Right ventricle myocardium inferior (tissue), 1 donor: Measurements from ENCODE around the gene PSPC1. TPM values are rescaled to one million over a fixed set of nuclear protein-coding genes. Genes with fewer than 3 reads are reported as not detected.

Experiments
- ATAC-seq: fragments of 200-7000 bp; cut with Tn5 transposase; one replicate; pipeline ENCODE4 v1.9.1; 2020; ENCODE audit warnings: mild to moderate bottlenecking, moderate library complexity
- DNase-seq: peaks from one replicate; pipeline ENCODE4 v3.0.0; 2021; ENCODE audit errors: missing footprints
- intact Hi-C: fragments of 100-400 bp; cut with DNase I; formaldehyde crosslinking; loops from one replicate; pipeline ENCODE4 v1.11.0; 2022
- total RNA-seq: library from RNA; stranded (reverse); fragmentation: NEBNext Ultra II Directional; extraction: Animal tissue kit (Norgen Biotek cat#: 25700); gene quantifications from one replicate; pipeline ENCODE4 v1.2.1, GENCODE V29; 2021
- donor health status: DM: no; HTN: yes; CAD: no; lungs with severe emphysema.

Gene PSPC1
- total RNA-seq, 1 donor from 2014 or later, result 24.9 TPM

DNA sequence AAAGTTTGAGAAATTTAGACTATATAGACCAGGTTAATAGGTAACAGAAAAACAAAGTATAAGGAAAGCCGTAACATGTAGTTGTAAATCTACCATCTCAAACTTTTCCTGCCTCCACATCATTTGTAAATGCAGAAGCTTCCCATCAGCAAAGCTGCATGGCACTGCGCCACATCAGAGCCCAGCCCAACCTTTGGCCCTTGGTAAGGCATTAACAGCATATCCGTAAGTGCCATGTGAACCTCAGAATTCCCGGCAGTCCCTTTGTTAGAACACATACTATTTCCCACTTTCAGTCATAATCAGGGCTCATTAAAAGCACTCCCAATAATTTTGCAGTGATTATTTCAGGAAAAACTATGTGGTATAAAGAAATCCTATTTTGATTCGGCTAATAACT, 97.7 kb downstream of the PSPC1 start:
- intact Hi-C loops, result no loop called here
- no peak for ATAC-seq
- DNase-seq, result no peak

DNA sequence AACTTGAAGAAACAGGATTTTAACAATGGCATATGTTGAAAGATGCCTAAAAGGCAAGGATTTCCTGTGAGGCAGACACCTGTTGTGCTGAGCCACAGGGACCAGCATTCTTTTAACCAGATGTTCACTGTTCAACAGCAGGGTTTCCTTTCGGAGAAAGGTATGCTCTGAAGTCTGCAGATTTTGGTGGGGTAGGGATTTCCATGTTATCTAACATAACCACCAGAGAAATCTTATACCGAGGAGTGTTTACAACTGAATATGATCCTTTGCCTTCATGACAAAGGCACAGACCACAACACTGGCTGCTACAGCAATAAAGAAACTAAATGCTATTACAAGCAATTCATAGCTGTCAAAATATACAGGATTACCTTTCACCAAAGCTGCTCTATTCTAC, 101.2 kb downstream of the PSPC1 start:
- no peak for ATAC-seq
- intact Hi-C loops, result no loop called here
- DNase-seq, result no peak

DNA sequence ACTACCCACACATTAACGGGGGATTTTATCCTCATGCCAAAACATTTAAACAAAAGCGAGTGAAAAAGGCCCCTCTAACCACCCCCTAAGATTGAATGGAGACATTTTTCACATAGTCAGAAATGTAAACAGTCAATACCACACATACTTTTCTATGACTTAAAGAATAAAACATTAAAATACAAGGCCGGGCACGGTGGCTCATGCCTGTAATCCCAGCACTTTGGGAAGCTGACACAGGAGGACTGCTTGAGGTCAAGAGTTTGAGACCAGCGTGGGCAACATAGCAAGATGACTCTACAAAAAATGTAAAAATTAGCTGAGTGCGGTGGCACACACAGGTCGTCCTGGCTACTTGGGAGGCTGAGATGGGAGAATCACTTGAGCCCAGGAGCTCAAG, 102.0 kb downstream of the PSPC1 start:
- intact Hi-C loops, result no loop called here
- DNase-seq, result no peak
- no peak for ATAC-seq

DNA sequence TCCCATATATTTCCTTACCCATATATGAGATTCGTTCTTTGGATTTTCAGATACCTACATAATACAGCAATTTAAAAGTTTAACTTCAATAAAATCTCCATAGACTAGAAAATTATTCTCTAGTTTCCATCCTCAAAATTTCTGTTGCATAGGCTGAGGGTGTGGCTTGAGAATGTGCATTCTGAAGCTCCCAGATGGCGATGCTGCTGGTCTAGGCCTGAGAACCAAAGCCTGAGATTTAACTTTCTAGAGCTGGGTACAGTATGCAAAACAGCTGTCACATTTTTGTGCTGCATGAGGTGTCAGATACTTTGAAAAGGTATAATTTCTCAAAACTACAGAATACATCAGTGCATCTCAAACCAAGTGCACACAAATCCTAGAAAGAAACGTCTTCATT, 106.6 kb downstream of the PSPC1 start:
- DNase-seq (no peak), ATAC-seq (no peak)
- intact Hi-C loops, result no loop called here

DNA sequence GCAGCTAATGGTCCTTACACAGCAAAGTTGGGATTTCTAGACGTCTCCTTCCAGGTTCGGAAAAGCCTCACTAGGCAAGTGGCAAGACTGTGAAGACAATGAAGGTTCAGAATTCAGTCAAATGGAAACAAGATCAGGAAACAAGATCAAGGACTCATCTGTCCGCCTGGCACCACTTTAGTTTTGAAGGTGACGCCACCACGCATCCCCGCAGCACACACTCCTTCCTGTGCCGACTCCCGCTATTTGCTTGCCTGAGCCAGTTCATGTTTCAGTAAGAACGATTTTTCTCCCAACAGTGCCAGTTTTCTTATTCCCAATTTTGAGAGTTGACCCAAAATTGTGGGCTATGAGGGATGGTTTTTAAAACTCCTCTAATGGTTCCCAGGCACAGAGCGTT, 107.8 kb downstream of the PSPC1 start:
- no peak for DNase-seq
- ATAC-seq, result no peak
- intact Hi-C loops, result no loop called here

DNA sequence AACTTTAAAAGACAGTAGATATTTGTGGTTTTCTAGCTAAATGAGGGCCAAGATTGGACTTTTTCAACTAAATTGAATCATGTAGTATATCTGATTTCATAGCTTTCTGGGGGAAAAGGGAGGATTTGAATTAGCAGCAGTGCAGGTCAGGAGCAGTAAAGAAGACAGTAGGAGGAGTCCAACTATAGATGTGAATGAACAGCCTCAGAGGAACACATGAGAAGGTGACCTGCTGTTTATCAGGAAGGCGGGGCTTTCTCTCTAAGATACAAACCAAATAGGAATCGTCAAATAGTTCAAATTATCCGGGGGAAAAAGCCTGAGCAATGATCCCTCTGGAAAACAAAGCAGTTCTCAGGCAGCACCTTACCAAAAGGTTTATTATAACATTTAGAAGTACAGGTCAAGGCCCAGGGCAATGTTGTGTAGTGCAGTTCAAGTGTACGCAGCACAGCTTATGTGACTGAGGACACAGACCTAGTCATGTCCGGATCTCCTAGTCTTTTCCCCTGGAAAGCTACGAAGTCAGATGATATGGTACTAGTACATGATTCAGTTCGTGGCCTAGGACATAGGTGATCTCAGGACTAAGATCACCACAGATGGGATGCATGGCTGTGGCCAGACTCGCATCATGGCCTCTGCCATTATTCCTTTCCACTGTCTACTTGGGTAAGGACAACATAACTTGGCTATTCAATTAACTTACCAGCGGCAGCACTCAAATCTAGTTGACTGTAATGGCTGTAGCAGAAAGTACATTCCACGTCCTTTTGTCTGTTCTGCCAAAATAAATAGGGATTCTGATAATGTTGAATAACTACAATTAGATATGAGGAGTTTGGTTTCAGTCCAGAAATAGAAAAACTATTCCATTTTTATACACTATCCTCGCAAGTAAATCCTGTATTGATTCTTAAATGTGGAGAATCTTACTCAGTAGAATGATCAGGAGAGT, 109.0 kb downstream of the PSPC1 start:
- ATAC-seq (no peak), DNase-seq (no peak)
- intact Hi-C loops, result no loop called here

DNA sequence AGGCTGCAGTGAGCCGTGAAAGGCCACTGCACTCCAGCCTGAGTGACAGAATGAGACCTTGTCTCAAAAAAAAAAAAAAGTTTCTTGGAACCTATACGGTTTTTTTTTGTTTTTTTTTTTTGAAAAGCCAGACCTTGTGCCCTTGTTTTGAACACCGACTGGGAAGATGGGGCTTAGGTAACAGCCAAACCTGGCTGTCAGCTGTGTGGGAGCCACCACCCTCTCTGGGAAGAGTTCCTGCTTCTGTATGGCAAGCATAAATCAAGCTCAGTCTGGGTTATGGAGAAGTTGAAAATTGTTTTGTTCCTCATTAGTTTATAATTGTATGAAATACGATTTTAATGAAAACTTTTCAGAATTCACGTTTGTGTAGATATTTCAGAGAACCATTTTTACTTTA, 109.8 kb downstream of the PSPC1 start:
- no peak for ATAC-seq
- intact Hi-C loops, result no loop called here
- no peak for DNase-seq

DNA sequence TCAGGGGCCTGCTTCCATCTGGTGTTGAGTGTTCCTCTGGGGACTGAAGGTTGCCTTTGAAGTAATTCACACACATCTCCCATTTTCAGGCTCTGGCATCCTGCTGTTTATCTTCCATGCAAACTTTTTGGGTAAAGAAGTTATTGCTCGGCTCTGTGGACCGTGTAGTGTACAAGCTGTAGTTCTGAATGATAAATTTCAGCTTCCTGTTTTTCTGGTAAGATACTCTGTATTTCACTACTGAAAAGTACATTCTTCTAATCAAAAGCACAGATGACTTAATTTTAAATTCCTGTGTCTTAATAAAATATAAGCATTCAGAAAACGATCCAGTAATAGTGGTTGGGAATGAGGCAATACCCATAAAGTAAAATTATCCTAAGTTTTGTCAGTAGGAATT, 112.6 kb downstream of the PSPC1 start:
- ATAC-seq, result no peak
- intact Hi-C loops, result no loop called here
- DNase-seq, result no peak

DNA sequence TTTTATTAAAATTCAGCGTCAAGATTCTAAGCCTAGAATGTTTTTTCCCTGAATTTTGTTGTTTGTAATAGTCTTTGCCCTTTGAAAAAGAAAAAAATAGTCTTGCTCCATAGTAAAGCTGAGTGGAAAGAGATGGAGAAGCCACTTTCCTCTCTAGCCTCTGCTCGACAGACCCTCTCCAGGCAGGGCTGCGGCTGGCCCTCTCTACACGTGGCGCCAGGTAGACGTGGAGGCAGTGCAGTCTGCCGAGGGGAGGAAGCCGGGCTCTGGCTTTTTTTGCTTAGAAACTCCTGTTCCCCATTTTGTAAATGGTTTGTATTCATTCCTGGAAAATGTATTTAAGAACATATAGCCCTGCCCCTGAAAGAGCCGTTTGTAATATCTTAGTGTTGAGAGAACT, 114.0 kb downstream of the PSPC1 start:
- DNase-seq, result no peak
- intact Hi-C loops, result no loop called here
- ATAC-seq, result no peak

DNA sequence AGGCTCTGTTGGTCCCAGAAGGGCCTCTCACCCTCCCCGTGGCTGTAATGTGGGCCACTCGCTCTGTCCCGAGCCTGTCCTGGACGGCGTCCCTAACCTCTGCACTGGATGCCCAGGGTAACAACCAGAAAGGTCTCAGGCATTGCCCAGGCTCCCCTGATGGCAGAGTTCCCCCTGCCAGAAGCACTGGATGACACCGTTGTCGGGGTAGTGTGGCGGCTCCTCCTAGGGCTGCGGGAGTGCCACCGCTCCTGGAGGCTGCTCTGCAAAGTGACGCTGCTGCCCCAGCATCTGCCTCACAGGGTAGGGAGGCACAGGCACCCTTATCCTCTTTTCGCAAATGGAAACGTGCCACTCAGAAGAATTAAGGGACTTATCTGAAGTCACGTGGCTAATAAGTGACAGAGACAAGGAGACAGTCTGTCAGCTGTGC, 117.3 kb downstream of the PSPC1 start:
- no peak for DNase-seq
- ATAC-seq, result peak; percentile 72
- intact Hi-C loops, result no loop called here

DNA sequence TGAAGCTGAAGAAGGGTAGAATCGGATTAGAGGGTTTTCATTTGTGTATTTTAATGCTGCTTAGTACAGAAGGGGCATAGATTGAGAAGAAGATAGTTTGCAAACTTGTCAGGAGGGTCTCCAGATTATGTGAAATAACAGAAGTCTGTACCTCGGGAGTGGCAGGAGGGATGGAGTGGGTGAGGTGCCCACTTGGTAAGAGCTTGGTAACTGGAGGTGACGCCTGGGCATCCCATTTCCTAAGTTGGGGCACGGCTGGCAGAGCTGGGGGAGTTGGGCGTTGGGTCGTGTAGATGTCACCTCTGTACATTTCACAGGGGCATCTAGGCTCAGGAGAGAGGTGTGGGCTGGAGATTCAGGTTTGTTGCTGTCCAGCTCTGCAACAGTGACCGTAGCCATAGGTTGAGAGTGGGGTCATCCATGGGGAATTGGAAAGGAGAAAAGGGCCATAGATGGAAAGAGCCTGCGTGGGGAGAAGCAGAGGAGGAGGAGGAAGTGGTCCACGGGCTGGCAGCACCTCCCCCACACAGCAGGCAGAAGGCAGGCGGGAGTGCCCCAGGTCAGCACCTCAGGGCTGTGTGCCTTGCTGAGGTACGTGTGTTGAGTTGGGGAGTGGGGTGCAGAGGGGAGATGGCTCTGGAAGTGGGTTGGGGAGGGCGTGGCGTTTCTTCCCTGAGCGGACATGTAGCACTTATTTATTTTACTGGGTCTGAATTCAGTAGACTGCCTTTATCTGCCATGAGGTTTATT, 118.1 kb downstream of the PSPC1 start:
- no peak for DNase-seq
- intact Hi-C loops, result no loop called here
- no peak for ATAC-seq

DNA sequence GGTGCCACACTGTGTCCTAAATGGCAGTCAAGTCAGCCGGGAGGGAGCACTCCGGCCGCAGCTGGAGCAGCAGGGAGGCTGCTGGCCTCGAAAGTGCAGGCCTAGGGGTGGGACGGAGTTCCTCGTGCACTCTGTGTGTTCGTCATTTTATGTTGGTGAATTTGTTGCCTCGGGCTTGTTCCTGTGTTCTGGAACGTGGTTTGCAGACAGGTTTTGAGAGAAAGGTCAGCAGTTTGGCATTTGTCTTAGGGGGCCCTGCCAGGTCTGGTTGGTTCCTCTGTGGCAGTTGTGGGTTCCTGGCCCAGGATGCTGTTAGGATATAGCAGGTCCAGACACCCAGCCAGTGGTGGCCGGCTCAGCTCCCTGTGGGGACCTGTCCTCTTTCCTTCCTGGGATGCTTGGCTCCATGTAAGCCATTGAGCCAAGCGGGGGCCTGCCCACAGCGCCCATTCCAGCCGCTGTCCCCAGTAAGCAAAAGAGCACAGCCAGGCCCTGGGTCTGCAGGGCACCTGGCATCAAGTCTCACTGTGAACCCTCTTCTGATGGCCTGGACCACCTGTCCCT, 119.2 kb downstream of the PSPC1 start:
- no peak for ATAC-seq
- intact Hi-C loops, result no loop called here
- no peak for DNase-seq

DNA sequence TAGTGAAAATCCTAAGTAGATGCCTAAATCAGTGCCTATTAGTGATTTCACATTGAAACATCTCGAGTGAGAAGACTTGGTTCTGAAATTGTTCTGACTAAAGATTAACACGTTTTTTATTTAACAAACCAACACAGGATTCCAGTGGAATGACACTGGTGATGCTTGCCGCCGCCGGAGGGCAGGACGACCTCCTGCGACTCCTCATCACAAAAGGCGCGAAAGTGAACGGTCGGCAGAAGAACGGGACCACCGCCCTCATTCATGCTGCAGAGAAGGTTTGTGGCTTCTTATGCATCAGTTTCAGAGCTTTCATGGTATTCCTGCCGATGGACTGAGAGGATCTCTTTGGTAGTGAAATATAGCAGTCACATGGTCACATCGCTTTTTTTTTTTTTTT, 121.2 kb downstream of the PSPC1 start:
- no peak for ATAC-seq
- intact Hi-C loops, result no loop called here
- no peak for DNase-seq

DNA sequence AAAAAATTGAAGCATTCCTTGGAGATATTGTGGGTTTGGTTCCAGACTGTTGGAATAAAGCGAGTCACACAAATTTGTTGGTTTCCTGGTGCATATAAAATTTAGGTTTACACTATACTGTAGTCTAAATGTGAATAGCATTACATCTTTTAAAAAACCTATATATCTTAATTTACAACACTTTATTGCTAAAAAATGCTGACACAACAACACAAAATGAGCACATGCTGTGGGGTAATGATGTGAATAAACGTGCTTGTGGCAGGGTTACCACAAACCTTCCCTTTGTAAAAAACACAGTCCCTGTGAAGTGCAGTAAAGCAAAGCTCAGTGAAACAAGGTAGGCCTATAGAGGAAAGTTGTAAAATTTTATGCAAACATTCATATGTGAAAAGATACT, 121.6 kb downstream of the PSPC1 start:
- intact Hi-C loops, result no loop called here

DNA sequence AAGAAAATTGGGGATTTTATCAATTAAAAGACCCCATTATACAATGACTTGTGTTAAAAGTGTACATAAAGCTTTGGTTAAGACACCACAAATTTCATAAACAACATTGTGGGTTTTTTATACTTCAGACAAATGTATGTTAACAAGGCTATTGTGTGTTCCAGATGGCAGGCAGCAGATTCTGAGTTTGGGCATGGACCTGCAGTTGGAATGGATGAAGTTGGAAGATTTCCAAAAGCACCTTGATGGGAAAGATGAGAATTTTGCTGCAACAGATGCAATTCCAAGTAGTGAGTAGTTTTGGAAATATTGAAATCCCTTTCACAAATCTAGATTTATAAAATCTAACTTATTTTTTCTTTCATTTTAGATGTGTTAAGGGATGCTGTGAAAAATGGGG, 123.9 kb downstream of the PSPC1 start:
- DNase-seq, result no peak
- intact Hi-C loops, result no loop called here

More for the DNA sequence above, 121.6 kb downstream of the PSPC1 start:
- no peak for ATAC-seq
- no peak for DNase-seq

DNA sequence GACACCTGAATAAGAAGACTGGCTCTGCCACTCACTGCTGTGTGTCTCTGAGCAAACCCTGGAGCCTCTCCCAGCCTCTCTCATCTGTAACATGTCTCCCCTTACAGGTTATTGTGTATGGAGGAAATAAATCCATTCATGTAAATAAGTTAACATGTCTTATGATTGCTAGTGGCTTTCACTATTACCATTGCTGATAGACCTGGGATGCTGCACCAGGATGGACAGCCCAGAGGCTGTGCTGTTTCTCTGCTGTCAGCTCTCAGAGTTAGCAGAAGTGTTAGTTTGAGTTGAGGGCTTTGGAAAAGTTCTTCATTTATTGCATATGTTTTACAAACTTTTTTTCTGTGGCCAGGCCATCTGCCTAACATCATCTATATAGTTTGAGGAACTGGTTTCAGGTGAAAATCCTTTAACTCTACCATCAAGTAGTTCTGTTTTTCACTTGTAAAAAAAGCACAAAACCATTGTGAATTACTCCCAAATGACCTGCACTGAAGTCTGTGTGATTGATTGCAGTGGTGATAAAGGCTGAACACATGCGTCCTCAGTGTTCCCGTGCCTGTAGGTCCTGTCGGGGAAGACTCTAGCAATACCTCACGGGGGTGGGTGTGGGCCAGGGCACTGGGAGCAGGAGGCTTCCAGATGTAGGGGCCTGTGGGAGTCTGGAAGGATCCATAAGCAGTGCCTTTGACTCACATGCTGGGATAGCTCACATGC, 124.7 kb downstream of the PSPC1 start:
- ATAC-seq (no peak), DNase-seq (no peak)
- intact Hi-C loops, result no loop called here

More for the DNA sequence above, 123.9 kb downstream of the PSPC1 start:
- no peak for ATAC-seq
